NCI-H345 treated with DMSO at 0.1 percent for 48 hours (cell line): ENCODE data around the gene PRR5.

Experiments
- DNase-seq: peaks from one replicate; lab custom pipeline; 2025; ENCODE audit not compliant: unreplicated experiment; lab: John Stamatoyannopoulos, UW

The PRR5 gene

GRCh38 chr22:44711690-44712555 is 9.9 kb downstream of the PRR5 start:
- DNase-seq: no peak

- no peak for DNase-seq
These were observed 11.0 kb downstream of the PRR5 start for GRCh38 chr22:44712962-44713361.

GRCh38 chr22:44714703-44715350 is 12.8 kb downstream of the PRR5 start:
- no peak for DNase-seq

- no peak for DNase-seq
These were observed 16.4 kb downstream of the PRR5 start for GRCh38 chr22:44718418-44718817.

- DNase-seq: no peak
These were observed 17.8 kb downstream of the PRR5 start for GRCh38 chr22:44719586-44720368.

- no peak for DNase-seq
These were observed 19.2 kb downstream of the PRR5 start for GRCh38 chr22:44721213-44721612.

- DNase-seq: no peak
These were observed 20.6 kb downstream of the PRR5 start for GRCh38 chr22:44722611-44723010.

- DNase-seq: no peak
These were observed 21.8 kb downstream of the PRR5 start for GRCh38 chr22:44723801-44724200.

GRCh38 chr22:44724416-44724815 is 22.4 kb downstream of the PRR5 start:
- no peak for DNase-seq

GRCh38 chr22:44724859-44725258 is 22.9 kb downstream of the PRR5 start:
- no peak for DNase-seq

- DNase-seq: no peak
These were observed 24.4 kb downstream of the PRR5 start for GRCh38 chr22:44726439-44726838.

- DNase-seq: no peak
These were observed 25.1 kb downstream of the PRR5 start for GRCh38 chr22:44727148-44727547.

- DNase-seq: no peak
These were observed 25.7 kb downstream of the PRR5 start for GRCh38 chr22:44727709-44728108.

GRCh38 chr22:44728761-44729324 is 26.8 kb downstream of the PRR5 start:
- no peak for DNase-seq

- DNase-seq: no peak
These were observed 27.5 kb downstream of the PRR5 start for GRCh38 chr22:44729391-44730021.

GRCh38 chr22:44730022-44730393 is 28.0 kb downstream of the PRR5 start:
- no peak for DNase-seq

GRCh38 chr22:44730490-44731356 is 28.7 kb downstream of the PRR5 start:
- DNase-seq: no peak

- DNase-seq: no peak
These were observed 29.5 kb downstream of the PRR5 start for GRCh38 chr22:44731357-44731970.

- no peak for DNase-seq
These were observed 30.1 kb downstream of the PRR5 start for GRCh38 chr22:44732017-44732561.
